ENCODE measurements around the gene RXYLT1.

DNA sequence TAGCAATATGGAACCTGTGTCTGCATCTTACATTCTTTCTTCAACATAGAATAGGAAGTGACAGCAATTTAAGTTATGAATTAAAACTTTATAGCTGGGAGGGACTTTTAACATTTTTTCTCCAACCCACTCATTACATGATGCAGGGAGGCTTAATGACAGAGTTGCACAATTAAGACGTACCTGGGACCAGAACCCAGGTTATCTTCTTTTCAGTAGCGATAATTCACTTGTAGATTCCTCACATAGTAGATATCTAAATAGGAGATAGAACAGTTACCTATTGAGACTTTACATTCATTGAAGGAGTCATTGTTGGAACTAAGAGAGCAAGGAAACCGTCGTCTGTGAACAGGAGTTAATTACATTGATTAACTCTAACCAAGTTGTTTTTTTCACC lies 69.9 kb downstream of the RXYLT1 start:
- no peak for TF ChIP-seq NR2C2 (CRISPR knock-in tag; IDR thresholded peaks at IDR 0.05)
- no peak for TF ChIP-seq CTCF (IDR thresholded peaks at IDR 0.05)
- TF ChIP-seq PREB (CRISPR knock-in tag; IDR thresholded peaks at IDR 0.05; ENCODE audit: borderline replicate concordance) = no peak
